Vagina (tissue), 2 donors: ENCODE measurements around the gene WNK3. TPM values are rescaled to one million over a fixed set of nuclear protein-coding genes. Genes with fewer than 3 reads are reported as not detected.
A peak's percentile ranks its signal among the peaks of the same experiment; 100 is the strongest.

ENCODE experiments used
- DNase-seq, 2 donors: peaks; one replicate each; pipeline ENCODE4 v3.0.0-alpha.2; 2017; ENCODE audit errors: extremely low spot score in 2 of 2
- H3K27ac ChIP-seq: fragments of 200-600 bp; sonication (generic); one replicate; pipeline ENCODE4 v1.5.1; 2019
- H3K27me3 ChIP-seq: fragments of 200-600 bp; sonication (generic); one replicate; pipeline ENCODE4 v1.5.1; 2019
- H3K36me3 ChIP-seq, 2 donors: fragments of 200-600 bp; sonication (generic); one replicate each; pipeline ENCODE4 v1.5.1; 2017 to 2019
- H3K4me1 ChIP-seq: fragments of 200-600 bp; sonication (generic); one replicate; pipeline ENCODE4 v1.5.1; 2019
- H3K4me3 ChIP-seq, 2 donors: fragments of 200-600 bp; sonication (generic); 1 replicate in 1 of 2; 2 replicates in 1 of 2; pipeline ENCODE4 v1.5.1; 2016 to 2019
- H3K9me3 ChIP-seq: fragments of 200-600 bp; sonication (generic); one replicate; pipeline ENCODE4 v1.5.1; 2019
- POLR2A ChIP-seq, 2 donors: fragments of 450-650 bp; IDR thresholded peaks; one replicate each; pipeline ENCODE4 v1.6.1; 2017; ENCODE audit warnings: antibody characterized with exemption in 2 of 2, mild to moderate bottlenecking in 2 of 2, moderate library complexity in 2 of 2
- POLR2AphosphoS5 ChIP-seq, 2 donors: sonication (generic); formaldehyde crosslinking; IDR thresholded peaks; one replicate each; pipeline ENCODE4 v1.9.0; 2017; ENCODE audit warnings: antibody characterized with exemption in 2 of 2, mild to moderate bottlenecking in 2 of 2, low read depth in 1 of 2; ENCODE audit not compliant: insufficient read depth in 1 of 2
- intact Hi-C: fragments of 100-400 bp; cut with DNase I; formaldehyde crosslinking; loops from one replicate; pipeline ENCODE4 v1.15.1; 2023
- total RNA-seq: library from RNA; depleted of rRNA; stranded (reverse); fragments of >200 nt; gene quantifications from one replicate; pipeline ENCODE4 v1.2.3, GENCODE V29; 2016
- TF ChIP-seq, protein P1 (sequence below), 3 experiments: fragments of 450-650 bp in 2 of 3; fragments of 200-600 bp in 1 of 3; sonication (generic) in 1 of 3; IDR thresholded peaks; one replicate each; pipeline ENCODE4 v1.5.1; 2017 to 2019; ENCODE audit warnings: antibody characterized with exemption in 3 of 3, mild to moderate bottlenecking in 2 of 3, moderate library complexity in 2 of 3

The WNK3 gene
- total RNA-seq, 1 donor from 2014 or later, result 2.0 TPM

DNA sequence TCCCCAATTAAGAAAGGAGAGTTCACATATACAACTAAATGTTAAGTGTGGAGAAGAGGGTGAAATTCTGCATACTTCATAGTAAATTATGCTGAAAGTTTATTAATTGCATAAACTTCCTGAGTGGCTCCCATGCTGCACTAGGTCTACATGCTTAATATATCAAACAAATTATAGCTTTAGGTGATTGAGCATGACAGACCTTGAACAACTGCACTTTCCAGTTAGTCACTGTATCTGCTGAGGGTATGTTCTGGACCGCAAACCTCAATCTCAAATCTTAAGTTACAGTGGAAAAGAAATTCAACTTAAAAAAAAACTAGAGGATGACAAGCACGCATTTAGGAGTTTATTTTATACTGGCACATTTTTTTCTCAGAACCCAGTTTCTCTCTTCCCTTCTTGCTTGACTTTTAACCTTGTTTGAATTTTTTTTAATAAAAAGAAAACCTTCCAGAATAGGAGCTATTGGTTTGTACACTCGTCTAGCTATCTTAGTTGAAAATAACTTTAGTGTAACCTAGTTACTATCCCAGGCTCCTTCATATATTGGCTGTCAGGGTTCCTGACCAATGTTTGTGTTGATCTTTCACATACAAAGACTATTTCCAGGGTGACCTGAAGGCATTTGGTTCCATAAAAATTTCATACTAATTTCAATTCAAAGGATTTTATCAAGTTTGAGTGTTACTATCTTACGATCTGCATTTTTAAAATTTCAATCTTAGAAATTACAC, 164.6 kb downstream of the WNK3 start:
- intact Hi-C loops, result no loop called here
- TF ChIP-seq, protein P1, sequence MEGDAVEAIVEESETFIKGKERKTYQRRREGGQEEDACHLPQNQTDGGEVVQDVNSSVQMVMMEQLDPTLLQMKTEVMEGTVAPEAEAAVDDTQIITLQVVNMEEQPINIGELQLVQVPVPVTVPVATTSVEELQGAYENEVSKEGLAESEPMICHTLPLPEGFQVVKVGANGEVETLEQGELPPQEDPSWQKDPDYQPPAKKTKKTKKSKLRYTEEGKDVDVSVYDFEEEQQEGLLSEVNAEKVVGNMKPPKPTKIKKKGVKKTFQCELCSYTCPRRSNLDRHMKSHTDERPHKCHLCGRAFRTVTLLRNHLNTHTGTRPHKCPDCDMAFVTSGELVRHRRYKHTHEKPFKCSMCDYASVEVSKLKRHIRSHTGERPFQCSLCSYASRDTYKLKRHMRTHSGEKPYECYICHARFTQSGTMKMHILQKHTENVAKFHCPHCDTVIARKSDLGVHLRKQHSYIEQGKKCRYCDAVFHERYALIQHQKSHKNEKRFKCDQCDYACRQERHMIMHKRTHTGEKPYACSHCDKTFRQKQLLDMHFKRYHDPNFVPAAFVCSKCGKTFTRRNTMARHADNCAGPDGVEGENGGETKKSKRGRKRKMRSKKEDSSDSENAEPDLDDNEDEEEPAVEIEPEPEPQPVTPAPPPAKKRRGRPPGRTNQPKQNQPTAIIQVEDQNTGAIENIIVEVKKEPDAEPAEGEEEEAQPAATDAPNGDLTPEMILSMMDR (IDR thresholded peaks at IDR 0.05), result no peak
- TF ChIP-seq POLR2AphosphoS5 (IDR thresholded peaks at IDR 0.05; ENCODE audit: insufficient read depth in 1 of 2, low read depth in 1 of 2), result no peak
- no peak for TF ChIP-seq POLR2A (IDR thresholded peaks at IDR 0.05)
- Histone ChIP-seq H3K4me1 (no peaks in the 10 kb centered on the region), H3K27me3 (no peaks in the 10 kb centered on the region), H3K36me3 (no peaks in the 10 kb centered on the region), H3K4me3 (no peak overlapping the region), H3K27ac (no peak overlapping the region), H3K9me3 (no peaks in the 10 kb centered on the region)
- no peak for DNase-seq

GRCh38 chrX:54184474-54184873, 173.4 kb downstream of the WNK3 start:
- intact Hi-C loops, result no loop called here
- no peak for DNase-seq

DNA sequence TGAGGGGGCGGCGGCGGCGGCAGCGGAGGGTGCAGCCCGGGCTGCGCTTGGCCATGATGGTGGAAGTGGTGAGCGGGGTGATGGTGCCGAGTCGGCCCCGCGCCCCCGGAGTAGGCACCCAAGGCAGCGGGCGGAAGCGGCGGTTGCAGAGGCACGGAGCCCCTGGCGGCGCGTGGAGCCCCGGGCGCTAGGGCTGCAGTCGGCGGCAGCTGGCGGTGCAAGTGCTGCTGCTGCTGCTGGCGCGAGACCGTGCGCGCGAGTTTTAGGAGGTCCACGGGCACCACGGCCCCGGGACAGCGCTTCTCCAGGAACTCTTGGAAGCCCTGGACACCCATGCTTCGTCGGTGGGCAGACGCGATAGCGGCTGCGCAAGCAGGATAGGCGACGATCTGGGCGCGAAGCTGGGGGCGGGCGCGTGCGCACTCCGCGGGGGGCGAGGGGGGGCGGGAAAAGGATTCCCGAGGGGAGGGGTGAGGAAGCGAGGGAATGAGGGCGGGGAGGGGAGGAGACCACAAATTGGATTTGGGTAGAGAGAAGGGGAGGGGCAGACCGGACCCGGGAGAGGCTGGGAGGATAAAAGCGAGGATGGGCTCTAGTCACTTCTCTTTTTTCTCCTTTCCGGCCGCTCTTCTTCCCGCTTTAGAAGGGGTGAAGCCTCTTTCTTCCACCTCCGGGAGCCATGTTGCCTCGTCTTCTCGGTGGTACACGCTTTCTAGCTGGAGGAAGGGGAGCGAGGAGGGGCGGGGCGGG, 174.8 kb downstream of the WNK3 start, which contains the start of gene FAM120C:
Gene FAM120C, minus strand, starts transcription at position 391 of the 750 bp plus-strand sequence. Its CDS starts 56 bp downstream, at position 335.
- H3K4me1 ChIP-seq, result peaks cover 23% of the 10 kb centered on the region
- no peaks in the 10 kb centered on the region for H3K36me3 ChIP-seq
- H3K27ac ChIP-seq, result peak within 1 kb of the TSS; percentile 68
- no peaks in the 10 kb centered on the region for H3K9me3 ChIP-seq
- H3K4me3 ChIP-seq, result peak within 1 kb of the TSS; percentile 68 to 76
- intact Hi-C loops, result no loop called here
- H3K27me3 ChIP-seq, result no peaks in the 10 kb centered on the region
- peak in 1 of 2 donors; percentile 86 for DNase-seq
- TF ChIP-seq, protein P1 (IDR thresholded peaks at IDR 0.05), result no peak
- TF ChIP-seq POLR2AphosphoS5 (IDR thresholded peaks at IDR 0.05; ENCODE audit: insufficient read depth in 1 of 2, low read depth in 1 of 2) (no peak), POLR2A (IDR thresholded peaks at IDR 0.05) (no peak)

More at GRCh38 chrX:54184474-54184873, 173.4 kb downstream of the WNK3 start:
- H3K4me3 ChIP-seq, result no peak overlapping the region
- H3K4me1 ChIP-seq, result peaks cover 23% of the 10 kb centered on the region
- no peaks in the 10 kb centered on the region for H3K27me3 ChIP-seq
- H3K27ac ChIP-seq, result no peak overlapping the region
- H3K9me3 ChIP-seq, result no peaks in the 10 kb centered on the region
- no peaks in the 10 kb centered on the region for H3K36me3 ChIP-seq
- TF ChIP-seq, protein P1 (IDR thresholded peaks at IDR 0.05), result no peak
- TF ChIP-seq POLR2A (IDR thresholded peaks at IDR 0.05), result no peak
- TF ChIP-seq POLR2AphosphoS5 (IDR thresholded peaks at IDR 0.05; ENCODE audit: insufficient read depth in 1 of 2, low read depth in 1 of 2), result no peak

GRCh38 chrX:54182194-54182863, 175.5 kb downstream of the WNK3 start:
- no peak for DNase-seq

More at GRCh38 chrX:54182194-54182863, 175.5 kb downstream of the WNK3 start:
- Histone ChIP-seq H3K27ac (peak overlapping the region; percentile 68), H3K27me3 (no peaks in the 10 kb centered on the region), H3K4me3 (peak overlapping the region; percentile 68 to 76), H3K9me3 (no peaks in the 10 kb centered on the region), H3K4me1 (peaks cover 30% of the 10 kb centered on the region), H3K36me3 (no peaks in the 10 kb centered on the region)
- intact Hi-C loops, result no loop called here
- TF ChIP-seq, protein P1 (IDR thresholded peaks at IDR 0.05), result no peak
- TF ChIP-seq POLR2AphosphoS5 (IDR thresholded peaks at IDR 0.05; ENCODE audit: insufficient read depth in 1 of 2, low read depth in 1 of 2), result peak in 1 of 2 donors; percentile 51
- TF ChIP-seq POLR2A (IDR thresholded peaks at IDR 0.05), result no peak
